ENCODE results near the gene IWS1.

The IWS1 gene

DNA sequence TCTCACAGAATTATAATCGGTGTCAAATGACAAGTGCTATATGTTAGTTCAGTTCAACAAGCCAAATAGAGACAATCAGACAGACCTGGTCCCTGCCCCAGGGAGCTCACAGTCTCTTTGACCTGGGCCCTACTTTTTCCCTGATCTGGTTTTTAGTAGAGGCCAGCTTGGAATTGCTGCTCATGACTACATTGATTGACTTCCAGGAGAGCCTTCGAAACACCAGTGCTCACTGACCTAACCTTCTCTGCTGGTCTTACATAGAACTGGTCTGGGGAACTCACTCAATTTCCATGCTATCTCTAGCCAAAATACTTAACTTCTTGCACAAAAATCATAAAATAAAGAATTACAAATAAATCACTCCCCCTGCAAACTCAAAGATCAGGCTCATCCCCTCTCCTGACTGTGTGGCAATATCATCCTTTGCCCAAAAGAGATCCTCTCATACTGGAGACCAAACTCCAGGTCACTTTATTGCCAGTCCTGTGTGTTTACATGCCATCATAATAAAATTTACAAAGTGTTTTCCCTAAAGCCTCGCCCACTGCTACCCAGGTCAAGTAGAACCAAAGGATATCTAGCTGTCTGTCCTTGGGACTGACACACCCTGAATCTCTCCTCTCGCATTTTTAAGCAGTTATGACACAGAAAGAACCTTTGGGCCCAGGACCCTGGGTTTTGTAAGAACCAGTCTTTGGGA is 54.9 kb downstream of the IWS1 start:
- TF ChIP-seq GATA2 (IDR thresholded peaks at IDR 0.05; ENCODE audit: low read depth, low read length), result no peak
- no peak for TF ChIP-seq GATA3 (IDR thresholded peaks at IDR 0.05; ENCODE audit: low read depth, low read length)

GRCh38 chr2:127469974-127470373 is 56.3 kb downstream of the IWS1 start:
- TF ChIP-seq GATA2 (IDR thresholded peaks at IDR 0.05; ENCODE audit: low read depth, low read length) (no peak), GATA3 (IDR thresholded peaks at IDR 0.05; ENCODE audit: low read depth, low read length) (no peak)

DNA sequence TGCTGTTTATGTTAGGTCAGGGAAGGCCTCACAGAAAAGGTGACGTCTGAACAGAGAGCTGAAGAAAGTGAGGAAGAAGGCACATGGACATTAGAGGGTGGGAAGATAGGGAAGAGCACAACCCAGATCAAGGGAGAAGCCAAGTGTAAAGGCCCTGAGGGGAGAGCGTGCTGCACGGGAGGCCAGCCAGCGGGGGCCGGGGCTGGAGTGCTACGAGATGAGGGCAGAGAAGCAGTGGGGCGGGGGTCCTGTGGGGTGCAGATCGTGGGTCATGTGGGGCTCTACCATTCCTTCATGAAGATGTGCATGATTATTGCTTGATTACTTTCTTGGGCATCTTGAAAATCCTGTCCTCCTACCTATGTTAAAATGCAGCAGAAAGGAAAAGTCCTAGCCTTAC is 57.2 kb downstream of the IWS1 start:
- TF ChIP-seq GATA3 (IDR thresholded peaks at IDR 0.05; ENCODE audit: low read depth, low read length) (no peak), GATA2 (IDR thresholded peaks at IDR 0.05; ENCODE audit: low read depth, low read length) (no peak)

- TF ChIP-seq GATA2 (IDR thresholded peaks at IDR 0.05; ENCODE audit: low read depth, low read length) (no peak), GATA3 (IDR thresholded peaks at IDR 0.05; ENCODE audit: low read depth, low read length) (no peak)
Measured at GRCh38 chr2:127465258-127465657, 61.0 kb downstream of the IWS1 start.

DNA sequence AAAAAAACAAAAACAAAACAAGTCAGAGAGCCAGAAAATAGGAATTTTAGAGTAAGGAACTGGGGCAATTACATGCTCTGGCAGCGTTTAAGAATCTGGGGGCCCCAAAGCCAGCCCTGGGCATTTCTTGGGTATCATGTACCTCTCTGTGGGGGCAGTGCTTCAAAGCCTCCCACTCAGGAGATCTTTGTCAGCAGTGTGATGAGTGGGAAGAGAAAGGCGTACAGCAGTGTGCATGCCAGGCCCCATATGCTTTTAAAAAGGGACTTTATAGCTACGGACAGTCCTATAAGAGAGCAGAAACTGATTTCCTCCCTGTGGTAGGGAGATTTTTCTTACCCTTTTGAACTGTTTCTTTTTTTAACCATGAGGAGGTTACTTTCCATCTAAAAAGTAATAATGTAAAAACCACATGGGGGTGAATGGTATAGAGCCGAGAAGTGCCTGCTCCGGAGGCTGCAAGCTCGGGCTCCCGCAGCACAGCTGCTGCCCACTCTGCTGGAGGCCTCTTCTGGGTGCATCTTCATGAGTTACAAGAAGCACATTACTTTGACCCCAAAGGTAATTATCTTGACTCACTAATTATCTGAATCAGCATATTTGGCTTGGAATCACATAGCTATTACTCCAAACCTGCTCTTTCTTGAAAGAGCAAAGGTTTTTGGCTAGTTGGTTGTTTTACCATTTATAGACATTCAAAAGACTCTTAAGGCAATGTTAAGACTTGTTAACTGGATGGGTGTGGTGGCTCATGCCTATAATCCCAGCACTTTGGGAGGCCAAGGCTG is 61.6 kb downstream of the IWS1 start:
- TF ChIP-seq GATA2 (IDR thresholded peaks at IDR 0.05; ENCODE audit: low read depth, low read length) (no peak), GATA3 (IDR thresholded peaks at IDR 0.05; ENCODE audit: low read depth, low read length) (no peak)

GRCh38 chr2:127463155-127463991 is 62.9 kb downstream of the IWS1 start:
- TF ChIP-seq GATA3 (IDR thresholded peaks at IDR 0.05; ENCODE audit: low read depth, low read length) (no peak), GATA2 (IDR thresholded peaks at IDR 0.05; ENCODE audit: low read depth, low read length) (no peak)

DNA sequence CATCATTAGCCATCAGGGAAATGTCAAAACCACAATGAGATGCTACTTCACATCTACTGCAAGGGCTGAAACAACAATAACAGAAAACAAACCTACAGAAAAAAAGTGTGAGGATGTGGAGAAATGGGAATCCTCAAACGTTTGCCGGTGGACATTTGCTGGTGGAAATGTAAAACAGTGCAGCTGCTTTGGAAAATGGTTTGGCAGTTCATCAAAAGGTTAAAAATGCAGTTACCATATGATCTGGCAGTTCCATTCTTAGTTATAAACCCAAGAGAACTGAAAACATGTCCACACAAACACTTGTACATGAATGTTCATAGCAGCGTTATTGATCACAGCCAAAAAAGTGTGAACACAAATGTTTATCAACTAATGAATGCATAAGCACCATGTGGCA is 63.8 kb downstream of the IWS1 start:
- TF ChIP-seq GATA3 (IDR thresholded peaks at IDR 0.05; ENCODE audit: low read depth, low read length) (no peak), GATA2 (IDR thresholded peaks at IDR 0.05; ENCODE audit: low read depth, low read length) (no peak)

GRCh38 chr2:127456960-127457359 is 69.3 kb downstream of the IWS1 start:
- no peak for TF ChIP-seq GATA3 (IDR thresholded peaks at IDR 0.05; ENCODE audit: low read depth, low read length)

DNA sequence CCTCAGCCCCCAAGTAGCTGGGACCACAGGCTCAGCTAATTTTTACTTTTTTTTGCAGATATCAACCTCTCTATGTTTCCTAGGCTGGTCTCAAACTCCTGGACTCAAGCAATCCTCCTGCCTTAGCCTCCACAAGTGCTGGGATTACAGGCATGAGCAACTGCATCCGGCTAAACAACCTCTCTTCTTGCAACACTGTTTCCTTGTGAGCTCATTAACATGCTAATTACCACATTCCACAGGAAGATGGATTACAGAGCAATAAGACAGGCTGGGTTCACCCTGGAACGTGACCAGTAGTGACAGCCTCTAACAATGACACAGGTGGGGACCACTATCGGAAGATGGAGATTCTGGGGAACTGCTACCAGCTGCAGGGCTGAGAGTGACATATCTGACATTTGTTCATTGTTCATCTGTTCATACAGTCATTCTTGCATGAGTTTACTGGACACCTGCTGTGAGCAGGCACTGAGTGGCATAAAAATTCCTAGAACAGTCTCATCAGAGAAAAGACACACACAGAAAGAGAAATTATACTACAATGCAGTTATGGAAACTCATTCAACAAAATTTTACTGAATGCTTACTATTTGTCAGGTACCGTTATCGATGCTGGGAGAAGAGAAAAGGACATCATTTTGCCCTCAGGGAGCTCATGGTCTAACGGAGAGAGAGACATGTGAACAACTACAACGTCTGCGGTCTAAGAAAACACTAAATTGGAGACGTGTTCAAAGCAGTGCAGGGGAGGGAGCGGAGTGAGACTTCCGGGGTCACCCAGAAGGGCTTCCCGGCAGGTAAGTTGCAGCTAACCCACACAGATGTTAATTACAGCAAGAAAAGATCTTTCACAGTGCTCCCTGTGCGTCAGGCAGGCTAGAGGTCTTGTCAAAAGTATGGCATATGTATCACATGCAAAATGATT is 70.5 kb downstream of the IWS1 start:
- TF ChIP-seq GATA3 (IDR thresholded peaks at IDR 0.05; ENCODE audit: low read depth, low read length) (no peak), GATA2 (IDR thresholded peaks at IDR 0.05; ENCODE audit: low read depth, low read length) (no peak)

GRCh38 chr2:127454595-127455565 is 71.4 kb downstream of the IWS1 start:
- no peak for TF ChIP-seq GATA2 (IDR thresholded peaks at IDR 0.05; ENCODE audit: low read depth, low read length)

DNA sequence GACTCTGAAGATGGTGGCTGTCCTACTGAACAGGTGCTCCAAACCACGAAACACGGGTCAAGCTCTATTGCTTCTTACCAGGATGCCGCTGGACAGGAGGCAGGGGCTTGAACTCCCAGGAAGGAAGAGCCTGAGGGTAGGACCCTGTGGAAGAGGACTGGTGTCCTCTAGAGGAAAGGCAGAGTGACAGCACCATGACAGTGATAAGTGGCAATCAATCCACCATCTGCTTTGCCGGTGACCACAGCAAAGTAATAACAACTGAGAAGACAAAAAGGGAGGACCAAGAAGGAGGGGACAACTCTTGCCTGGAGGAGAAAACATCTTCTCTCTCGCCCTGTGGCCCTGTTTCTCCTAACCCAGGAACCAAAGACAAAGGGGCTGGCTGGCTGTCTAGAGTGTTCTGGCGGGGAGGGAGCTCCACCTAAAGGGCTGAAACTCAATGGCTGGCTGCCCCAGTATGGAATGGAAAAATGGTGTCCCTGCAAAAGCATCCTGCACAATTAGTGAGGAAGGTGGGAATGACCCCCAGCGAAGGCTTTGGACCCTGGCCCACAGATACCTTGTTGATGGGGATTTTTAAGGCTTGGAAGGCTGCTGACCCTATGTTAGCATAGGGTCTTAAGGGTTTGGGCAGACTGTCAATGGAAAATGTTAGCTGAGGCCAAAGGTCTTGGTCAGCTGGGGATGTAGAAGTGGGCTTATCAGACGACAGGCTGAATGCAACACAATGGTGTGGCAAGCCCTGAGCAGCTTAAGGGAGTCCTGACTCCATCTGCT is 72.7 kb downstream of the IWS1 start:
- TF ChIP-seq GATA2 (IDR thresholded peaks at IDR 0.05; ENCODE audit: low read depth, low read length), result no peak
- no peak for TF ChIP-seq GATA3 (IDR thresholded peaks at IDR 0.05; ENCODE audit: low read depth, low read length)

DNA sequence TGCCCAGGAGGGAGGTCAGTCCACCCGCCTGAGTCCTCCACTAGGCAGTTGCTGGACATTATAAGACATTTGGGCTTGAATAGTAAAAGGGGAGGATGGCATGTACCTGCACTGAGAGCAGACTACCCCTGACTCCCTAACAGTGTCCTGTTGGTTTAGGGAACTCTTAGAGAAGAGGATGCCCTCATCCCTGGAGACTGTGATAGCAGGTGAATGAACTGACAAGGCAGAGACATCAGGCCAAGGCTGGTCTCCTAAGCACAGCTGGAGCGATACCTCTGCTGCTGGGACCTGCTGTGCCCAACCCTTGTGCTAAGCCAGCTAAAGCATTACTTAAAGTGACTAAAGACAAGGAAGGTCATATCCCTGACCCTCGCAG is 73.3 kb downstream of the IWS1 start:
- TF ChIP-seq GATA2 (IDR thresholded peaks at IDR 0.05; ENCODE audit: low read depth, low read length), result no peak
- TF ChIP-seq GATA3 (IDR thresholded peaks at IDR 0.05; ENCODE audit: low read depth, low read length), result no peak
